GM18498 (cell line): ENCODE data around the gene FLT1.

ENCODE experiments used
- ATAC-seq: cut with Tn5 transposase; IDR thresholded peaks from one replicate; pipeline ENCODE4 v1.9.1; 2021; ENCODE audit warnings: mild to moderate bottlenecking, moderate library complexity; ENCODE audit not compliant: unreplicated experiment

Gene FLT1

GRCh38 chr13:28488376-28489005 is 6.4 kb downstream of the FLT1 start:
- no peak for ATAC-seq

- ATAC-seq, result no peak
Measured at GRCh38 chr13:28485996-28486543, 8.9 kb downstream of the FLT1 start.

GRCh38 chr13:28485551-28485950 is 9.4 kb downstream of the FLT1 start:
- no peak for ATAC-seq

- ATAC-seq, result no peak
Measured at GRCh38 chr13:28485097-28485496, 9.8 kb downstream of the FLT1 start.

GRCh38 chr13:28483313-28483931 is 11.5 kb downstream of the FLT1 start:
- no peak for ATAC-seq

GRCh38 chr13:28479005-28479404 is 15.9 kb downstream of the FLT1 start:
- no peak for ATAC-seq

- no peak for ATAC-seq
Measured at GRCh38 chr13:28478127-28478526, 16.8 kb downstream of the FLT1 start.

- no peak for ATAC-seq
Measured at GRCh38 chr13:28477709-28477973, 17.3 kb downstream of the FLT1 start.

- ATAC-seq, result no peak
Measured at GRCh38 chr13:28476919-28477708, 17.8 kb downstream of the FLT1 start.

- no peak for ATAC-seq
Measured at GRCh38 chr13:28475916-28476725, 18.8 kb downstream of the FLT1 start.

- no peak for ATAC-seq
Measured at GRCh38 chr13:28474491-28475134, 20.3 kb downstream of the FLT1 start.

GRCh38 chr13:28473044-28473443 is 21.9 kb downstream of the FLT1 start:
- ATAC-seq, result no peak

GRCh38 chr13:28471421-28471820 is 23.5 kb downstream of the FLT1 start:
- no peak for ATAC-seq

GRCh38 chr13:28470296-28470695 is 24.6 kb downstream of the FLT1 start:
- ATAC-seq, result no peak

GRCh38 chr13:28469316-28469715 is 25.6 kb downstream of the FLT1 start:
- ATAC-seq, result no peak

- ATAC-seq, result no peak
Measured at GRCh38 chr13:28468023-28468915, 26.7 kb downstream of the FLT1 start.

GRCh38 chr13:28467034-28467433 is 27.9 kb downstream of the FLT1 start:
- no peak for ATAC-seq

GRCh38 chr13:28466151-28466550 is 28.8 kb downstream of the FLT1 start:
- no peak for ATAC-seq

- no peak for ATAC-seq
Measured at GRCh38 chr13:28464861-28465460, 30.0 kb downstream of the FLT1 start.
